Activated T-cell treated with anti-CD3 and anti-CD28 coated beads for 1 hour (primary cell): ENCODE measurements around the gene ARMC5.
"Not testable (repeated sequence)": the region's sequence is repeated elsewhere in the genome, so short reads cannot be mapped to it uniquely, and the experiment has no call there.

Experiments used
- DNase-seq: peaks from one replicate; pipeline ENCODE4 v3.0.0-alpha.2; 2020; ENCODE audit warnings: low read depth

ARMC5 gene

GRCh38 chr16:31478956-31479355, 19.7 kb downstream of the ARMC5 start:
- no peak for DNase-seq

GRCh38 chr16:31479751-31480150, 20.4 kb downstream of the ARMC5 start:
- DNase-seq, result no peak

- no peak for DNase-seq
Observed at GRCh38 chr16:31480851-31481536, 21.7 kb downstream of the ARMC5 start.

- DNase-seq, result no peak
Observed at GRCh38 chr16:31483081-31483480, 23.8 kb downstream of the ARMC5 start, which contains the start of gene SLC5A2. TSS of gene SLC5A2 (plus strand) at chr16:31483123. CDS start at chr16:31483137, 14 bp downstream.

GRCh38 chr16:31484048-31484447, 24.7 kb downstream of the ARMC5 start:
- DNase-seq, result not testable (repeated sequence)

- DNase-seq, result no peak
Observed at GRCh38 chr16:31484491-31485171, 25.3 kb downstream of the ARMC5 start.

GRCh38 chr16:31485571-31485970, 26.3 kb downstream of the ARMC5 start:
- no peak for DNase-seq

- DNase-seq, result no peak
Observed at GRCh38 chr16:31486045-31486444, 26.7 kb downstream of the ARMC5 start.

GRCh38 chr16:31487071-31487719, 27.9 kb downstream of the ARMC5 start:
- no peak for DNase-seq

- DNase-seq, result peak; percentile 59
Observed at GRCh38 chr16:31487720-31488467, 28.6 kb downstream of the ARMC5 start.

GRCh38 chr16:31488468-31489297, 29.4 kb downstream of the ARMC5 start:
- no peak for DNase-seq

GRCh38 chr16:31489298-31489564, 29.9 kb downstream of the ARMC5 start:
- DNase-seq, result no peak

- DNase-seq, result no peak
Observed at GRCh38 chr16:31489616-31490584, 30.6 kb downstream of the ARMC5 start.

GRCh38 chr16:31491778-31492418, 32.6 kb downstream of the ARMC5 start:
- DNase-seq, result no peak

- DNase-seq, result no peak
Observed at GRCh38 chr16:31493506-31494125, 34.3 kb downstream of the ARMC5 start.

- no peak for DNase-seq
Observed at GRCh38 chr16:31496670-31497069, 37.4 kb downstream of the ARMC5 start.

GRCh38 chr16:31498493-31498892, 39.2 kb downstream of the ARMC5 start:
- no peak for DNase-seq

GRCh38 chr16:31499928-31500327, 40.6 kb downstream of the ARMC5 start:
- DNase-seq, result no peak

GRCh38 chr16:31501226-31501965, 42.1 kb downstream of the ARMC5 start:
- no peak for DNase-seq
